ENCODE results near the gene F10. TPM values are rescaled to one million over a fixed set of nuclear protein-coding genes. Genes with fewer than 3 reads are reported as not detected.

F10 gene
- total RNA-seq, 4 donors from 2014 or later: 4.1 to 22.5 (median 11.8) TPM

- TF ChIP-seq CTCF (IDR thresholded peaks at IDR 0.05): no peak
- no peak for TF ChIP-seq POLR2A (IDR thresholded peaks at IDR 0.05)
- Histone ChIP-seq H3K36me3 (no peaks in the 10 kb centered on the region), H3K4me1 (no peaks in the 10 kb centered on the region), H3K27me3 (no peaks in the 10 kb centered on the region), H3K4me3 (no peak overlapping the region), H3K27ac (no peak overlapping the region), H3K9me3 (no peaks in the 10 kb centered on the region)
- peak in 1 of 3 donors; percentile 22 for DNase-seq
Measured at GRCh38 chr13:113117911-113118260, 4.7 kb upstream of the F10 start.

- no peaks in the 10 kb centered on the region for H3K36me3 ChIP-seq
- H3K27me3 ChIP-seq: no peaks in the 10 kb centered on the region
- peaks cover 0 to 4% (median 0%) of the 10 kb centered on the region in 4 donors for H3K4me1 ChIP-seq
- H3K9me3 ChIP-seq: no peaks in the 10 kb centered on the region
- TF ChIP-seq POLR2A (IDR thresholded peaks at IDR 0.05) (no peak), CTCF (IDR thresholded peaks at IDR 0.05) (no peak)
- H3K4me3 ChIP-seq: no peak overlapping the region
- H3K27ac ChIP-seq: no peak overlapping the region
- peak in 1 of 3 donors; percentile 44 for DNase-seq
Measured at GRCh38 chr13:113118261-113119021, 4.2 kb upstream of the F10 start.

GRCh38 chr13:113119166-113119821 lies 3.3 kb upstream of the F10 start:
- H3K27me3 ChIP-seq: no peaks in the 10 kb centered on the region
- no peak for DNase-seq
- H3K36me3 ChIP-seq: no peaks in the 10 kb centered on the region
- H3K4me3 ChIP-seq: no peak overlapping the region
- H3K27ac ChIP-seq: no peak overlapping the region
- no peaks in the 10 kb centered on the region for H3K9me3 ChIP-seq
- TF ChIP-seq CTCF (IDR thresholded peaks at IDR 0.05) (no peak), POLR2A (IDR thresholded peaks at IDR 0.05) (no peak)
- peaks cover 0 to 5% (median 0%) of the 10 kb centered on the region in 4 donors for H3K4me1 ChIP-seq

GRCh38 chr13:113119822-113120189 lies 2.8 kb upstream of the F10 start:
- TF ChIP-seq POLR2A (IDR thresholded peaks at IDR 0.05): no peak
- no peak for TF ChIP-seq CTCF (IDR thresholded peaks at IDR 0.05)
- Histone ChIP-seq H3K27ac (no peak overlapping the region), H3K4me1 (peaks cover 0 to 5% (median 0%) of the 10 kb centered on the region in 4 donors), H3K27me3 (no peaks in the 10 kb centered on the region), H3K4me3 (no peak overlapping the region), H3K9me3 (no peaks in the 10 kb centered on the region), H3K36me3 (no peaks in the 10 kb centered on the region)
- DNase-seq: no peak

- no peak overlapping the region for H3K4me3 ChIP-seq
- peak in 1 of 3 donors; percentile 34 for DNase-seq
- H3K27me3 ChIP-seq: no peaks in the 10 kb centered on the region
- no peak overlapping the region for H3K27ac ChIP-seq
- H3K36me3 ChIP-seq: no peaks in the 10 kb centered on the region
- H3K4me1 ChIP-seq: peaks cover 0 to 5% (median 0%) of the 10 kb centered on the region in 4 donors
- TF ChIP-seq CTCF (IDR thresholded peaks at IDR 0.05): no peak
- TF ChIP-seq POLR2A (IDR thresholded peaks at IDR 0.05): no peak
- no peaks in the 10 kb centered on the region for H3K9me3 ChIP-seq
Measured at GRCh38 chr13:113120300-113121182, 2.1 kb upstream of the F10 start.
